ENCODE results near the gene ALDH1A2.
"Not testable (repeated sequence)": the region's sequence is repeated elsewhere in the genome, so short reads cannot be mapped to it uniquely, and the experiment has no call there.

ALDH1A2 gene

DNA sequence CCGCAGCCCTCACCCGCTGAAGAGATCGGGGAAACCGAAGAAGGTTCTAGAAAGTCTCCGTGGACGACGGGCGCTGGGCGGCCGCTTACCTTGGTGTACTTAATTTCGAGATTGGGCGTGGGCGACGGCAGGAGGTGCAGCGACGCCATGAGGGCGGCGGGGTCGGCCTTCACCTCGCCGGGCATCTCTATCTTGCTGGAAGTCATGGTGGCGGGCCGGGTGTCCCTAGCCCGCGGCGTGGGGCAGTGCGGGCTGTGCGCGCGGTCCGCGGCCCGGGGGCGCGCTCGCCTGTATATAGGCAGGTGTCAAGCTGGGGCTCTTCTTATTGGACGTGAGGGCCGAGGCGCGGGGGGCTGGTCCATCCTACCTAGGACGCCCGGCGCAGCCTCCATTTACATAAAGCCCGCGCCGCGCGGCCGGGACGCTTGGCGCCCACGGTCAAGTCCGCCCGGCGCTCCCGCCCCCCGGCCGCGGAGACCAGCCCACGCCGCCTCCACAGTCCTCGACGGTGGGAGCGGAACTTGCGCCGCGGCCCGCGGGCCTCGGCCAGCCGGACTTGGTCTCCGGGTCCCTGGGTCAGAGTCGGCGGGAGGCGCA, at the start of gene ALDH1A2:
Gene ALDH1A2, minus strand, starts transcription at position 267 of the 597 bp plus-strand sequence. Its CDS starts 61 bp downstream, at position 206.
- no peak for DNase-seq

DNA sequence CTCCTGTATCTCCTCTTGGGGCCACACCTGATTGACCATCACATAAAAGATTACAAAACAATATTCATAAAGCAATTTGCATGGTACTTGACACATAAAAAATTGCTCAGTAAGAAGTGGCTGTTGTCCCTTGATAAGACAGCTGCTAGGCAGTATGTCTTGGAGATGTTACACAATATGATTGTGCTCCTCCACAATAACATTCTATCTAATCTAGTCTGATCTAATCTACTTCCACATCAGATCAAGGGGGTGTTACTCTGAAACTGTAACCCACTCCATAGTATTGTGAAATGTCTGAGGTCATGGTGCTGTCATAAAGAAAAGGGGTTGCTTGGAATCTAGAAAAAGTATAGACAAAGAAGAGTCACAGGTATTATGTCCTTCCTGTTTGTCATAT, 49.3 kb upstream of the ALDH1A2 start:
- no peak for DNase-seq

DNA sequence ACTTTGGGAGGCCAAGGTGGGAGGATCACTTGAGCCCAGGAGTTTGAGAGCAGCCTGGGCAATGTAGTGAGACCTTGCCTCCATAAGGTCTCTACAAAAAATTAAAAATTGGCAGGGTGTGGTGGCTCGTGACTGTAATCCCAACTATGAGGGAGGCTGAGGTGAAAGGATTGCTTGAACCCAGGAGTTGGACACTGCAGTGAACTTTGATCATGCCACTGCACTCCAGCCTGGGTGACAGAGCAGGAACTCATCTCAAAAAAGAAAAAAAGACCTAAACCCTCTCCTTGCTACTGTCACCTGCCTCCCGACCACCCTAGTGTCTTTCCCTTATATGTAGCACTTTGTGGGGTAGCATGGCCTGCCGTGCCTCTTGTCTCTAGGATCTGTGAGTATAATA, 48.9 kb upstream of the ALDH1A2 start:
- DNase-seq: no peak

DNA sequence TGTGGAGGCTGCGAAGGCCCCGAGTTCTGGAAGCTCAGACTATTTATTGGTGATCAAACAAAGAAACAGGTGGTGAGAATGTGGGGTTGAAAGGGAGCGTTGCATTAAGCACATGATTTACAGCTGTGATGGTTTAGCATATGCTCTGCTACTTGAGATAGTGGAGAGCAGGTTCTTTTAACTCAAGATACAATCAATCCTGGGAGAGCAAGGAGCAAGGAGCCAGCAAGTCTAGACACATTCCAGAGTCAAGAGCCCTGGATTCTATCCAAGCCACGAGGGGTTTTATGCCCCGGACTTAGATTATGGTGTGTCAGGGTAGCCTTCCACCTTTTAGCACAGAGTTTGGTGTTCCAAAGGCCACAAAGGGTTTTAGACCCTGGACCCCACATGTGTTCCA, 47.8 kb upstream of the ALDH1A2 start:
- DNase-seq: peak; percentile 35

DNA sequence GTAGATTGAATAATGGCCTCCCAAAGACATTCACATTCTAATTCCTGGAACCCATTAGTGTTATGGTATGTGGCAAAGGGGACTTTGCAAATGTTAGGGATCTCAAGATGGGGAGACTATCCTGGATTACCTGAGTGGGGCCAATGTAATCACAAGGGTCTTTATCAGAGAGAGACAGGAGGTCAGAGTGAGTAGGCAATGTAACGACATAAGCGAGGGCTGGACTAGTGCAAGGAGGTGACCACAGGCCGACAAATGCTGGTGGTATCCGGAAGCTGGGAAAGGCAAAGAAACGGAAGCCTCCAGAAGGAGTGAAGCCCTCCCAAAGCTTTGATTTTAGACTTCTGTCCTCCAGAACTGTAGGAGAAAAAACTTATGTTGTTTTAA, 46.2 kb upstream of the ALDH1A2 start:
- DNase-seq: no peak

DNA sequence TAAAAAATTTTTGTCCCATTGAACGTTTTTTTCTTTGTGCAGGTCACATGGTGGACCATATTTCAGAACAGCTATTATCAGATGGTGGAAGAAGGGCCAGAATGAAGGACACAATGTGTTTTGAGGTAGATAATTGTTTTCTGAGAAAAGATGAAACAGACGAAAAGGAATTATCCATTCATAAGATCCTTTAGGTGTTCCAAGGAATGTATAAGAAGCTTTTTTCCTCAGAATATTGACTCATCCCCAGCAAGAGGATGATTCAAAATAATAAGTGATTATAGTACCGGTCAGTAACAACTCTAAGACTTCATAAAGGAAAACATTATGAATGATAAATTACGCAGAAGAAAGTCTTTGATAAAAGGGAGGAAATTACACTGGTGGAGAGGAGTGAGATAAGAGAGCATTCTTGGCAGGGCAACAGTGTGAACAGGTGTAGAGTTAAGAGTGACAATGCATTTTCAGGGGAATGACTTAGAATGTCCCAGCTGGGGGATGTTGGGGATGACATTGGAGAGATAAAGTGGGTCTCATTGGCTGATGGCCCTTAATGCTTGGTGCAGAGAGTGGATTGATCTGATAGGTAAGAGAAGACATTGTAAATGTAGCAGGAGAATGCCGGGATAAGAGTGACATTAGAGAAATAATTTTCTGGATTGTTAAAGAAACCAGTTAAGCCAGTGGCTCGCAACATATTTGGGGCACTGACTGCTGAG, 45.6 kb upstream of the ALDH1A2 start:
- no peak for DNase-seq

DNA sequence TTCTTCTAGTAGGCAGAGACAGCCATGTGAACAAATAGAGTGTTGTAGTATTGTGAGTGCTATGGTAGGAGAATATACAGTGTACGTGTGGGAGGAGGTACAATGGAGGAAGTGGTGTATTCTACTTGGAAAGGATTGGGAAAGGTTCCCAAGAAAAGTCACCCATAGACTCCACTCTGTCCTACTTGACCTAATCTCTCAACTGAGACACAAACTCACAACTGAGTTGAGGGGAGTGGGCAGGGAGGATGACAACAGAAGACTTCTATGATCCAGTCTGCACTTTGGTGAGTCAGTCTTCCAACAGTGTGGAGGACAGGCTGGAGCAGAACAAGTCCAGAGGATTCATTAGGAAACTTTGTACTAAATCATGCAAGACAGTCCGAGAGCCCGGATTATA, 43.9 kb upstream of the ALDH1A2 start:
- no peak for DNase-seq

DNA sequence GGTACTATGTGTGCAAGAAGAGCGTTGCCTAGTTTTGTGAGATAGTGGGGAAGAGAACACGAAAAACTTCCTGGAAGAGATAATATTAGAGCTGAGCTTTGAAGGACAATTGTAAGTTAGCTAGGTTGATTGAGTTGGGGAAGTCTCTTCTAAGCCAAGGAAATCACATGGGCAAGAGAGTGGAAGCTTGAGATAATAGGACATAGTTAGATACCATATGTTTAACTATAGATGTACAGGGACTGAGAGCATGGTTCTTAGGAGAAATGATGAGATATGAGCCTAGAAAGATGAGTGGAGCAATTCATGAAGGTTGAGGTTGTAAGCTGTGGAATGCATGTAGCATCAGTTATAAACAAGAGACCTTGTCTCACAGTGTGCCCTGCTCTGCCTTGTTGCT, 42.6 kb upstream of the ALDH1A2 start:
- no peak for DNase-seq

DNA sequence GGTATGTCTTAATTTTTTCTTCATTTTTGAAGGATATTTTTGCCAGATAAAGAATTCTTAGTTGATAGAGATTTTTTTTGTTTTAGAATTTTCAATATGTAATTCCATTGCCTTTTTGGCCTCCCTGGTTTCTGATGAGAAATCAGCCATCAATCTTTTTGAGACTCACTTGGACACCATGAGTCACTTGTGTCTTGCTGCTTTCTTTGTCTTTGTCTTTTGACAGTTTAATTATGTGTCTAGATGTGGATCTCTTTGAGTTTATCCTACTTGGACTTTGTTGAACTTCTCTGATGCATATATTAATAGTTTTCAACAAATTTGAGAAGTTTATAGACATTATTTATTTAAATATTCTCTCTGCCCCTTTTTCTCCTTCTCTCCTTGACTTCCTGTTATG, 38.0 kb upstream of the ALDH1A2 start:
- no peak for DNase-seq

DNA sequence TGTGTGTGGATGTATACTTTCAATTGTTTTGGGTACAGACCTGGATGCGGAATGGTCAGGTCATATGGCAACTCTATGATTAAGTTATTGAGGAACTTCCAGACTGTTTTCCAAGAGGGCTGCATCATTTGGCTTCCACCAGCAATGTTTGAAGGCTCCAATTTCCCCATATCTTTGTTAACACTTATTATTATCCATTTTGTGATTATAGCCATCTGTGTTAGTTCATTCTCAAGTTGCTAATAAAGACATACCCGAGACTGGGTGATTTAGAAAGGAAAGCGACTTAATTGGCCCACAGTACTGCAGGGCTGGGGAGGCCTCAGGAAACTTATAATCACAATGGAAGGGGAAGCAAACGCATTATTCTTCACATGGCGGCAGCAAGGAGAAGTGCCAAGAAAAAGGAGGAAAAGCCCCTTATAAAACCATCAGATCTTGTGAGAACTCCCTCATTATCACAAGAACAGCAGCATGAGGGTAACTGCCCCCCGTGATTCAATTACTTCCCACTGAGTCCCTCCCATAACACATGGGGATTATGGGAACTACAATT, 31.1 kb upstream of the ALDH1A2 start:
- DNase-seq: no peak

DNA sequence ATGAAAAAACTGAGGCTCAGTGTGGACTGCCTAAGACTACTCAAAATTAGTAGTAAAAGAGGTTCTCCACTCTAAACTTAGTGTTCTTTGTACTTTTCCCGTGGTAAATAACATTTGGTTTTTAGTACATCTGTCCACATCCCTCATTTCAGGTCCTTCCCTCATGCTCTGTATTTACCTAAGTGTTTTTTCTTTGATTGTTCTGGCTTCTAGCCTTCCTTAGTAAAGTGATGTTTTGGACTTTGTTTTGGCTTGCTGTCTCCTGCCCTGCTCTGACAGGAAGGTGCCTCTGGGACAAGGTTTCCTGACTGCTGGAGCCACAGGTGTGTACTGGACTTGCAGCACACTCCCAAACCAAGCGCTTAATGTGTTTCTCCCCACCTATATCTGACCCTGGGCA, 29.9 kb upstream of the ALDH1A2 start:
- no peak for DNase-seq

DNA sequence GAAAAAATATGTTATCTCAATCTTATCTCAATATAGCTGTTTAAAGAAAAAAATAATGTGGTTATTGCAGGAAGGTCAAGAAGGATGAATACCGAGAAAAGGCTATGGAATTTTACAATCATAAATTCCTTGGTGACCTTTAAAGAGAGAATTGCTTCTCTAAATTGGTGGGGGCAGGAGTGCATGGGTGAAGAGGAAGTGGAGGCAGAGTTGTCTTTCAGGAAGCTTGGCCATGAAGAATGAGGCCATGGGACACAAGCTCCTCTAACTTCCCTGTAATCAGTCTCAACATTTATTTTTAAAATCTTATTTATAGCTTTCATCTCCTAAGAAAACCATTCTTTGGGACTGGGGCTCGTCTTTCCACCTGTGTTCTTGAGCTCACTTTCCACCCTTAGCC, 22.4 kb upstream of the ALDH1A2 start:
- no peak for DNase-seq

DNA sequence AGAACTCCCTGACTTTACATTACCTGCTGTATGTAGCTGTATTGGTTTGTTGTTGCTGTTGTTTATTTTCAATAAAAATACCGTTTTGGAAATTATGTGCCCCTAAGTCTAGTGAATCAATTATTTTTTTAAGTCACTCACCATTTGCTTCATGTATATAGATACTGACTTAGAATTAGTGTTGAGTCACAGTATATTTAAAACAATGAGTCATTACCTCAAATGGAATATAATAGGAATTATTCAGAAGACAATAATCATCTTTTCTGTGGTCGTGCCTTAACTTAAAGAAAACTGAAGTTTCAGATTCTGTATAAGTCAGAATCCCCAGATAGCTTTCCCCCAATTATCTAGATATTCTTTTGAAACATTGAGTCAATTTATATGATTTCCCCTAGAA, 21.0 kb upstream of the ALDH1A2 start:
- DNase-seq: no peak

DNA sequence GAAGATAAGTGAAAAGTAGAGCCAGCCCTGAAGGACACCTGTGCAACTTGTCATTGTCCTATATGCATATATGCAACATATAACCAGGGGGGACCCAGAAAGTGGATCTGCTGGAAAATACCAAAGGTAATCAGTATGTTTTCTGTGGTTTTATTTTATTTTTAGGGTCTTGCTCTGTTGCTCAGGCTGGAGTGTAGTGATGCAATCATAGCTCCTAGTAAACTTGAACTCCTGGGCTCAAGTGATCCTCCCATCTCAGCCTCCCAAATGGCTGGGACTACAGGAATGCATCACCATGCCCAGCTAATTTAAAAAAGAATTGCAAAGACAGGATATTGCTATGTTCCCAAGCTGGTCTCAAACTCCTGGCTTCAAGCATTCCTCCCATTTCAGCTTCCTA, 18.0 kb upstream of the ALDH1A2 start:
- no peak for DNase-seq

DNA sequence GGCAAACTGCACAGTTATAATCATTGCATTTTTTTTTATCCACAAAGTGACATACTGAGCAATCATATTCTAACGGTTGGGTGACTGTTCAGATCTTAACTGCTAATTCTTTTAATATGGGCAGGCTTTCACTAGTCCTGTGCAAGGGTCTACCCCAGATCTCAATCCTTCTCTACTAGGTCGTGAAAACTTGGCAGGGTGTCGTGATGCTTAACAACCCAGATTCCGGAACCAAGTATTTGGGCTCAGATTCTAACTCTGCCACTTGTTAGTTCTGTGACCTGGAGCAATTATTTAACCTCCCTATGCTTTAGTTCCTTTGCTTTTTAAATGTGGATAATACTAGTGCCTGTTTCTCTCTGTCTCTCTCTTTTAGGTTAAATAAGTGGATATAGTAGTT, 16.4 kb upstream of the ALDH1A2 start:
- no peak for DNase-seq

DNA sequence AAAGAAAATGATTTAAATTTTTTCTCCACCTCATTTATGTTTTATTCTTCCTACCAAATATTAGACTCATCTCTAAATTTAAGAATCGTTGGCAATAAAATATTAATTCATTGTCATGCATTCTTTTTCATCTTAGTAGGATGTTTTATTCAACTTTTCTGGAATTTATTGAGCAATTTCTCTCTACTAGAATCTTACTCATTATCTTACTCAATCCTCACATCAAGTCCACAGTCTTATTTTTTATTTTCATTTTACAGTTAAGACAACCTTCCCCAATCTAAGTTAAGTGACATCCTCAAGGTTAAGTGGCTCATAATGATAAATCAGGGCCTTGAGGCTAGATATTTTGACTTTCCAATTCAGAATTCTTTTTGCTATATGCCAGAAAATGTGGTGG, 15.9 kb upstream of the ALDH1A2 start:
- DNase-seq: no peak

DNA sequence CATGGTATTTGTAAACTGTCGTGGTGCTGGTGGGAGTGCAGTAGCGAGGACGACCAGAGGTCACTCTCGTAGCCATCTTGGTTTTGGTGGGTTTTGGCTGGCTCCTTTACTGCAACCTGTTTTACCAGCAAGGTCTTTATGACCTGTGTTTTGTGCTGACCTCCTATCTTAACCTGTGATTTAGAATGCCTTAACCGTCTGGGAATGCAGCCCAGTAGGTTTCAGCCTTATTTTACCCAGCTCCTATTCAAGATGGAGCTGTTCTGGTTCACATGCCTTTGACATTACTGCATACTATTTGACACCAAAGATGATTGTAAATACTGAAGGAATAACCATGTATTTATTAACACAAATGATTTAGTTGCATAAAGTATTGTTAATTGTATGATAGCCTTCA, 15.4 kb upstream of the ALDH1A2 start:
- not testable (repeated sequence) for DNase-seq

DNA sequence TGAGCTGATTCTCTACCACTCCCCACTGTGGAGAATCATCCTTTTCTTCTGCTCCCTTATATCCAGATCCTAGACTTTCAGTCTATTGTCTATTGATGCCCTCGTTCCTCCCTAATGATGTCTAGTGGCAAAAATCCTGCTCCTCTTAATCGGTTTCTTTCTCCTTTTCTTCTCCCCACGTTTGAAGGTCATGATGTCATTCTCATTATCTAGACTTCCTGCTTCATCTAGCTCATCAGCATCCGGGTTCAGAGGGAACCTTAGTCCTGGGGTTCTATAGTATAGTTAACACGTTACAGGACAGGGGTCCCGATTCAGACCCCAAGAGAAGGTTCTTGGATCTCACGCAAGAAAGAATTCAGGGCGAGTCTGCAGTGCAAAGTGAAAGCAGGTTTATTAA, 14.9 kb upstream of the ALDH1A2 start:
- no peak for DNase-seq

DNA sequence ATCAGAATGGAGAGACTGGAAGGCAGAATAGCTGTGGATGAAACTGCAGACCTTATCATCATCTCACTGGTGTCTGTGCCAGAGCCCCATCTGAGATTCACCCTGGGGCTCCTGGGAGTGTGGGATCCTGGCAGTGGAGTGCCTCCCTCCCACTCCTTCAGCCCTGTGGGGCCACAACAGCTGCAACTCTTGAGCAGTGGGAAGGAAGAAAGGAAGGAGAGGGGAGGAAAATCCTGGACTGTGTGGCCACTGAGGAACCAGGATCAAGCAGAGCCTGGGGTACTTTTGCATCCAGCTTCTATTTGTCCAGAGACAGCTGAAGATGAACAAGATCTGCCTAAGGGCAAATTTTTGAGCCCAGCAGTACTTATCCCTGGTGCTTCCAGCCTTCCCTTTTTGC, 13.1 kb upstream of the ALDH1A2 start:
- no peak for DNase-seq

DNA sequence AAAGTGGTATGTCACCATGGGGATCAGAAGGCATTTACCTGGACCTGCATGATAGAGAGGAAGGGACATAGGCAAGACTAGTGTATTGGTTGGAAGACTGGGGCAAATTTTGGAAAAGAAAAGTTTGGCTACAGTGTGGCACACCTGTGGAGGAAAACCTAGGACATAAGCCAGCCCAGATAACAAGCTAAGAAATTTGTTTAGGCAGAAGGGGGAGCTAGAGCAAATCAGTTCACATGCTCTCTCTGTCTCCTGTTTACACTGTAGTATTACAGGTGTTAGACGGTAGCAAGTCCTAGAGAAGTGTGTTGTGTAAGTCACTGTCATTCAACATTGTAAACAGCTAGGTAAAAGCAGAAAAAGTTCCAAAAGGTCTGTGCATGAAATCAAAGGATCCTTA, 11.9 kb upstream of the ALDH1A2 start:
- no peak for DNase-seq

DNA sequence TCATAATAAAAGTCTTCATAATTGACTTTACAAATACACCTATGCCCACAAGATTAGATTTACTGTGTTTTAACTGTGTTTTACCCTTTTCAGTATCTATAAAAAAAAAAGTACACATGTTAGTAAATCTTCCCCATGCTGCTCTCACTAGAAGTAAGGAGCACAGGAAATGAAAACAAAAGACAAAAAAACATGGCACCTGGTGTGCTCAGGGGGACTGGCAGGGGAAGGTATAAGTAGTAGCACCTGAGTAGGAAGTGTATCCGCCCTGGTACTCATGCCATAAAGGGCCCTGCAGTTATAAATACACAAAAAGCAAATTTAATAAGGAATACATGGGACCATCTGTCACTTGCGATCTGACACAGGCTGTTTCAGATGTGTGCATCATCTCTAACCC, 8.9 kb upstream of the ALDH1A2 start:
- DNase-seq: peak; percentile 36

DNA sequence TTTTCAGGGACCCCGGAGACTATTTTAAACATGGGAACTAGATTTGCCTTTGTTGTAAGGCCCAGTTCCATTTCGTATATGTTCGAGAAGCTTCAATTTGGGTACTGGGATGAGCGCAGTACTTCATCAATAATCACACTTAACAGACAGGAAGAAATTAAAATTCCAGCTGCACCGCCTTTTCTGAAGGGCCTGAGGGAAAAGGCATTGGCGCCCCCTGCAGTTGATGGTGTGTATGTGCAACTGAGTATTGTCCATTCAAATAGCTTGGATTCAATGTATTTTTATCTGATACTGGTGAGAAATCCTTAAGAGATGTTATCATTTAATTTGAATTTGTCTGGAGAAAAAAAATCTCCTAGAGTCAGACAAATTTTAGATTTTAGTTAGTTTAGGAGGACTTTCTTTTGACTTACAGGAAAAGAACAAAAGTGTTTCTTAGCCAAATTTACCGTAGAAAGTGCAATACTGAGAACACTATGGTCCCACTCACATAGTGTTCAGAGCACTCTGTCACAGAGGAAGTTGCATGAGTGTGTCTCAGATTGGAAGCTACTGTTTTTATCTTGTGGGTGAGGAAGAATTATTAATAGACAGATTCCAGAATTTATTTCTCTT, 5.4 kb upstream of the ALDH1A2 start:
- peak; percentile 48 for DNase-seq

DNA sequence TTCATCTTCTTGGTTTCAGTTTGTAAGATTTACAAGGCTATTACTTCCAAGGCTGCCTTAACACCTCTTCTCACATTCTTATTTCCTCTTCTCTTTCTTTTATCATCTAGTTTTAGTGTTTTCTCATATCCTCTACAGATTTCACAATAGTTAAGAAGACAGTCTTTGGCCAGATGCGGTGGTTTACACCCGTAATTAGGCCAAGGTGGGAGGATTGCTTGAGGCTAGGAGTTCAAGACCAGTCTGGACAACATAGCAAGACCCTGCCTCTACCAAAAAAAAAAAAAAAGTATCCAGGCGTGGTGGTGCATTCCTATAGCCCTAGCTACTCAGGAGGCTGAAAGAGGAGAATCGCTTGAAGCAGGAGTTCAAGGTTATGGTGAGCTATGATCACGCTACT, 3.5 kb upstream of the ALDH1A2 start:
- no peak for DNase-seq

Data from NCI-H2171 treated with DMSO at 0.1 percent for 48 hours (cell line).